ENCODE results near the gene TMEM201.

The TMEM201 gene

DNA sequence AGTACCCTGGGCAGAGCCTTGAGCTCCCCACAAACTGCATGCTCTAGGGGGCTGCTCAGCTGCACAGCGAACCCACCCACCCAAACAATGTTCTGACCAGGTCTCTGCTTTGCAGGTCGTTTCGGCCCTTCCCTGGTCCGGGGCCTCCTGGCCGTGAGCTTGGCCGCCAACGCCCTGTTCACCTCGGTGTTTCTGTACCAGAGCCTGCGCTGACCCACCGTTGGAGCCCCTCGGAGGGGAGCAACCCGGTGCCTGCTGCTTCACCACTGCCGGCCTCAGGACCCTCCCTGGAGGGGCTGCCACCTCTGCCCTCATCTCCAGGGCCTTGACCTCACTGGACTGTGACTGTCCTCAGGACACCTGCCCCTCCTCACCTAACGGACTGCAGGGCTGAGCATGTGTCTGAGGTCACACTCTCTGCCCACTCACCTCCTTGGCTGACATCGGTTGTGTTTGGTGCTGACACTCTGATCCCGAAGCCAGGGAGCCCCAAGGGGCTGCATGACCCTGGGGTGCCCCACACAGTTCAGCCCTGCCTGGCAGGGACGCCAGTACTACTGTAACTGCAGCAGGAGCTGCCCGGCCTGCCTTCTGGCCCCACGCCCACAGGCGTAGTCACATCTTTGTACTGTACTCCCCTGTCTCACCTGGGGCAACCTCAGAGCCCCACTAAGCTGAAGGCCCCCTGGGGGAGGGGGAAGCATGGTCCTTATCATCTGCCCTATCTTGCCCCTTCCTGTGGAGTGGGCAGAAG is 24.3 kb downstream of the TMEM201 start:
- no peak overlapping the region for H4K8ac ChIP-seq (ENCODE audit: low read depth, low read length)
- no peak overlapping the region for H3K9ac ChIP-seq (ENCODE audit: low read length)
- WGBS (ENCODE audit: extremely low coverage, insufficient coverage, low lambda C conversion rate), result no CpG with 5 or more reads among the region's 20 CpGs
- no peak overlapping the region for H3K56ac ChIP-seq (ENCODE audit: low read length)
- H3K18ac ChIP-seq (ENCODE audit: low read length), result no peak overlapping the region
- DNase-seq, result no peak
- no peak overlapping the region for H3K4ac ChIP-seq (ENCODE audit: low read depth, low read length)
- H2BK5ac ChIP-seq (ENCODE audit: low read length), result no peak overlapping the region
- H3K36me3 ChIP-seq (ENCODE audit: control insufficient read depth, insufficient read depth, low read length), result peaks cover 3% of the 10 kb centered on the region
- no peak overlapping the region for H4K5ac ChIP-seq (ENCODE audit: low read length)
- H3K4me3 ChIP-seq (ENCODE audit: low read length), result no peak overlapping the region
- H3K79me2 ChIP-seq (ENCODE audit: control insufficient read depth, insufficient read depth, low read length), result no peaks in the 10 kb centered on the region
- H3K4me2 ChIP-seq (ENCODE audit: low read length), result no peak overlapping the region
- no peaks in the 10 kb centered on the region for H3K4me1 ChIP-seq (ENCODE audit: control insufficient read depth, low read depth, low read length)
- no peak overlapping the region for H3K27ac ChIP-seq (ENCODE audit: low read depth, low read length)
- no peak overlapping the region for H2BK15ac ChIP-seq (replicated peaks; ENCODE audit: low read depth)
- H3K27me3 ChIP-seq (ENCODE audit: insufficient read depth, low read length, poor library complexity), result no peaks in the 10 kb centered on the region
- H2BK120ac ChIP-seq (ENCODE audit: low read depth, low read length), result no peak overlapping the region
- H3K79me1 ChIP-seq (ENCODE audit: low read length), result no peaks in the 10 kb centered on the region
- H3K23ac ChIP-seq (ENCODE audit: low read length), result no peak overlapping the region
- H2AK5ac ChIP-seq (ENCODE audit: low read length), result no peak overlapping the region

DNA sequence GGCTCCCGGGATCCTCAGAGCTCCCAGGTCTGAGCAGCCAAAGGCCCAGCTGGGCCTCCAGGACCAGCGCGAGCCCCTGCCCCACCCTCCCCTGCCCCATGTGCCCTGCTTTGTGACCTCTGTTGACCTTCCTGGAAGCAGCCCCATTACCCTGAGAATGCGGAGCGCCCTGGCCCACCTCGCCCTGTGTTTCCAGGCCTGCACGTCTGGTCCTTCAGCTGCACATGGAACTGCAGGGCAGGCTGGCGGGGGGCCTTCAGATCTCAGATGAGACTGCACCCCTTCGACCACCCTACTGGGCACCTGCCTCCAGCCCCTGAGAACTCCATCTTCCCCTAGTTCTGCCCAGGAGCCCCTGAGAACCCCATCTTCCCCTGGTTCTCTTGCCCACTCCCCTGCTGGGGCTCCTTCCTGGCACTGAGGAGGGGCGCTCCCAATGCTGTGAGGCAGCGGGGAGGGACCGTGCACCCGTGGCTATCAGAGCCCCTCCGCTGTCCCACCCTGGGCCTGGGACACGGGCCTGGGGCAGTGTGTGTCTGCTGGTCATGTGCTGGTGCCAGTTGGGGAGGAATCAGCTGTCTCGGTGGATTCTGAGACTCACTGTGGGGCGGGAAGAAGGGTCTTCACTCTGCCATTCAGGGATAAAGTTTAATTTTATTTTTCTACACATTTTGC is 25.1 kb downstream of the TMEM201 start:
- DNase-seq, result no peak
- Histone ChIP-seq H3K79me1 (ENCODE audit: low read length) (no peaks in the 10 kb centered on the region), H4K8ac (ENCODE audit: low read depth, low read length) (no peak overlapping the region), H3K4me1 (ENCODE audit: control insufficient read depth, low read depth, low read length) (no peaks in the 10 kb centered on the region), H2BK120ac (ENCODE audit: low read depth, low read length) (no peak overlapping the region), H3K36me3 (ENCODE audit: control insufficient read depth, insufficient read depth, low read length) (peaks cover 3% of the 10 kb centered on the region), H3K18ac (ENCODE audit: low read length) (no peak overlapping the region), H3K79me2 (ENCODE audit: control insufficient read depth, insufficient read depth, low read length) (no peaks in the 10 kb centered on the region), H3K27ac (ENCODE audit: low read depth, low read length) (no peak overlapping the region), H2AK5ac (ENCODE audit: low read length) (no peak overlapping the region), H2BK15ac (replicated peaks; ENCODE audit: low read depth) (no peak overlapping the region), H3K4me3 (ENCODE audit: low read length) (no peak overlapping the region), H3K4ac (ENCODE audit: low read depth, low read length) (no peak overlapping the region), H2BK5ac (ENCODE audit: low read length) (no peak overlapping the region), H3K27me3 (ENCODE audit: insufficient read depth, low read length, poor library complexity) (no peaks in the 10 kb centered on the region), H3K56ac (ENCODE audit: low read length) (no peak overlapping the region), H3K9ac (ENCODE audit: low read length) (no peak overlapping the region), H3K23ac (ENCODE audit: low read length) (no peak overlapping the region), H3K4me2 (ENCODE audit: low read length) (no peak overlapping the region), H4K5ac (ENCODE audit: low read length) (no peak overlapping the region)
- no CpG with 5 or more reads among the region's 17 CpGs for WGBS (ENCODE audit: extremely low coverage, insufficient coverage, low lambda C conversion rate)

DNA sequence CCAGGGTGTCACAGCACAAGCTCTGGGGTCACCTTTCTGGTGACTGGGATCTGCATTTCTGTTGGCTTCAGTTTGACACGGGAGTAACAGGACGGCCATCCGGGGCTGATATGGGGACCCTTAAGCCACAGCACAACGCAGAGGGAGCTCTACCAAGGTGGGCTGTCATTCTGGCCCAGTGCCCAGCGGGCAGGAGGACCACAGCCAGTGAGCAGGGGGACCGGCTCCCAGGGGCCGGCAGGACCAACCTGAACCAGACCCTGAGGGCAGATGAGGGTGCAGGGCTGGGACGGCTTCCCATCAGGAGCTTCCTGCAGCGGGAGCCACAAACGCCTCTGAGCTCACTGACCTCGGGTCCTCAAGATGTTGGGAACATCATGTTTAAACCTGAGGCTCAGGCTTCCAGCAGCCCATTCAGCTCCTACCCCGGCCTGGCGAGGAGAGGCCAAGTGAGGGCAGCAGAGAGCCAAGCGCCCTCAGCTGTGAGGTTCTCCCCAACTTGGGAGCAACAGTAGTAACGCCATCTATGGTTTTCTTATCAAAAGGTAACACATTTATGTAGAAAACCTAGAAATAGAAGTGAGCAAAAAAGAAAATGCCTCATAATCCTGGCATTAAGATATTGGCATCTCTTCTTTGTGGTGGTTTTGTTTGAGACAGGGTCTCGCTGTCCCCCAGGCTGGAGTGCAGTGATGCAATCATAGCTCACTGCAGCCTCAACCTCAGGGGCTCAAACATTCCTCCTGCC is 26.8 kb downstream of the TMEM201 start:
- H2BK15ac ChIP-seq (replicated peaks; ENCODE audit: low read depth), result no peak overlapping the region
- no peak overlapping the region for H3K4ac ChIP-seq (ENCODE audit: low read depth, low read length)
- H4K8ac ChIP-seq (ENCODE audit: low read depth, low read length), result no peak overlapping the region
- H3K18ac ChIP-seq (ENCODE audit: low read length), result no peak overlapping the region
- no peak overlapping the region for H3K4me3 ChIP-seq (ENCODE audit: low read length)
- H3K9ac ChIP-seq (ENCODE audit: low read length), result no peak overlapping the region
- no peak overlapping the region for H2BK5ac ChIP-seq (ENCODE audit: low read length)
- H3K27ac ChIP-seq (ENCODE audit: low read depth, low read length), result no peak overlapping the region
- DNase-seq, result peak; percentile 69
- WGBS (ENCODE audit: extremely low coverage, insufficient coverage, low lambda C conversion rate), result no CpG with 5 or more reads among the region's 16 CpGs
- H2BK120ac ChIP-seq (ENCODE audit: low read depth, low read length), result no peak overlapping the region
- no peaks in the 10 kb centered on the region for H3K79me2 ChIP-seq (ENCODE audit: control insufficient read depth, insufficient read depth, low read length)
- no peak overlapping the region for H3K4me2 ChIP-seq (ENCODE audit: low read length)
- H3K56ac ChIP-seq (ENCODE audit: low read length), result no peak overlapping the region
- H3K36me3 ChIP-seq (ENCODE audit: control insufficient read depth, insufficient read depth, low read length), result no peaks in the 10 kb centered on the region
- H3K23ac ChIP-seq (ENCODE audit: low read length), result no peak overlapping the region
- H4K5ac ChIP-seq (ENCODE audit: low read length), result no peak overlapping the region
- H2AK5ac ChIP-seq (ENCODE audit: low read length), result no peak overlapping the region
- no peaks in the 10 kb centered on the region for H3K4me1 ChIP-seq (ENCODE audit: control insufficient read depth, low read depth, low read length)
- no peaks in the 10 kb centered on the region for H3K27me3 ChIP-seq (ENCODE audit: insufficient read depth, low read length, poor library complexity)
- no peaks in the 10 kb centered on the region for H3K79me1 ChIP-seq (ENCODE audit: low read length)

DNA sequence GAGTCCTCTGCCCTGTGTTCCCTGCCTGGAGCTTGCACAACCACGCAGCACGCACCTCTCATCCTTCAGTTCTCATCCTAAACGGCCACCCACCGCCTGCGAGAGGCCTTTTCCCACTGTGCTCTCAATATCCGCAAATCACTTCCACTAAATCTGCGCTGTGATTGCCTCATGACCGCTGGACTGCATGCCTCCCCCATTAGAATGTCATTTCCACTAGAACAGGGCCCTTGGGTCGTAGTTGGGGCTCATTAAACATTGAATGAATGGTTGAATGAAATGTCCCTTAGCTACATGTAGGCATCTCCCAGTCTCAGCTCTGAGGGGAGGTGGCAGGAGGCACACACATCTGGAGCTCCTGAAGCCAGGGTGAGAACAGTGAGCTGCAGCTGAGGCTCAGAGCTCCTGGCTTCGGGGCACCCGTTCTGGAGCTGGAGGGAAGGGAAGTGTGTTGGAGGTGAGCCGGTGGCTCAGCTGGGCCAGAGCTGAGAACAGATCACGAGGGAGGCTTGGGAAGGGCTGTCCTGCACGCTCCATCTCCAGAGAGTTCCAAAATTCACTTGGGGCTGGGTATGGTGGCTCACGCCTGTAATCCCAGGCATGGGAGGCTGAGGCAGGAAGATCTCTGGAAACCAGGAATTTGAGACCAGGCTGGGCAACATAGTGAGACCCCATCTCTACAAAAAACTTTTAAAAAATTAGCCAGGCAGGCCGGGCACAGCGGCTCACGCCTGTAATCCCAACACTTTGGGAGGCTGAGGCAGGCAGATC is 30.4 kb downstream of the TMEM201 start:
- DNase-seq, result no peak
- no peak overlapping the region for H3K18ac ChIP-seq (ENCODE audit: low read length)
- no peak overlapping the region for H2BK120ac ChIP-seq (ENCODE audit: low read depth, low read length)
- H3K4ac ChIP-seq (ENCODE audit: low read depth, low read length), result no peak overlapping the region
- no peak overlapping the region for H3K4me2 ChIP-seq (ENCODE audit: low read length)
- H3K36me3 ChIP-seq (ENCODE audit: control insufficient read depth, insufficient read depth, low read length), result no peaks in the 10 kb centered on the region
- H2BK5ac ChIP-seq (ENCODE audit: low read length), result no peak overlapping the region
- no peak overlapping the region for H4K5ac ChIP-seq (ENCODE audit: low read length)
- H3K9ac ChIP-seq (ENCODE audit: low read length), result no peak overlapping the region
- H3K56ac ChIP-seq (ENCODE audit: low read length), result no peak overlapping the region
- no peak overlapping the region for H4K8ac ChIP-seq (ENCODE audit: low read depth, low read length)
- no peak overlapping the region for H2BK15ac ChIP-seq (replicated peaks; ENCODE audit: low read depth)
- no peaks in the 10 kb centered on the region for H3K79me2 ChIP-seq (ENCODE audit: control insufficient read depth, insufficient read depth, low read length)
- no peaks in the 10 kb centered on the region for H3K79me1 ChIP-seq (ENCODE audit: low read length)
- no peak overlapping the region for H2AK5ac ChIP-seq (ENCODE audit: low read length)
- H3K23ac ChIP-seq (ENCODE audit: low read length), result no peak overlapping the region
- H3K4me3 ChIP-seq (ENCODE audit: low read length), result no peak overlapping the region
- H3K27me3 ChIP-seq (ENCODE audit: insufficient read depth, low read length, poor library complexity), result no peaks in the 10 kb centered on the region
- H3K4me1 ChIP-seq (ENCODE audit: control insufficient read depth, low read depth, low read length), result no peaks in the 10 kb centered on the region
- H3K27ac ChIP-seq (ENCODE audit: low read depth, low read length), result no peak overlapping the region
- WGBS (ENCODE audit: extremely low coverage, insufficient coverage, low lambda C conversion rate), result no CpG with 5 or more reads among the region's 18 CpGs

DNA sequence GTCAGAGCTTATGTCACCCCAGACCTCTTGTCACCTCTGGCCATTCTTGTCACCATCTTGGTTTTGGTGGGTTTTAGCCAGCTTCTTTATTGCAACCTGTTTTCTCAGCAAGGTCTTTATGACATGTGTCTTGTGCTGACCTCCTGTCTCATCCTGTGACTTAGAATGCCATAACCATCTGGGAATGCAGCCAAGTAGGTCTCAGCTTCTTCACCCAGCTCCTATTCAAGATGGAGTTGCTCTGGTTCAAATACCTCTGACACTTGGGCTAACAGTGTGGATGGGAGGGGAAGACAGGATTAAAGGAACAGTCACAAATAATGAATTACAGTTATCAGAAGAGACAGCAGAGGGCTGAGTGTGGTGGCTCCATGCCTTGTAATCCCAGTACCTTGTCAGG is 32.3 kb downstream of the TMEM201 start:
- H2BK5ac ChIP-seq (ENCODE audit: low read length), result no peak overlapping the region
- no peaks in the 10 kb centered on the region for H3K79me2 ChIP-seq (ENCODE audit: control insufficient read depth, insufficient read depth, low read length)
- no peak overlapping the region for H2AK5ac ChIP-seq (ENCODE audit: low read length)
- H3K23ac ChIP-seq (ENCODE audit: low read length), result no peak overlapping the region
- no peak overlapping the region for H3K56ac ChIP-seq (ENCODE audit: low read length)
- H3K36me3 ChIP-seq (ENCODE audit: control insufficient read depth, insufficient read depth, low read length), result no peaks in the 10 kb centered on the region
- no peak overlapping the region for H3K27ac ChIP-seq (ENCODE audit: low read depth, low read length)
- no peak overlapping the region for H4K8ac ChIP-seq (ENCODE audit: low read depth, low read length)
- H3K18ac ChIP-seq (ENCODE audit: low read length), result no peak overlapping the region
- no peaks in the 10 kb centered on the region for H3K4me1 ChIP-seq (ENCODE audit: control insufficient read depth, low read depth, low read length)
- no peak overlapping the region for H2BK15ac ChIP-seq (replicated peaks; ENCODE audit: low read depth)
- H3K4ac ChIP-seq (ENCODE audit: low read depth, low read length), result no peak overlapping the region
- H3K4me2 ChIP-seq (ENCODE audit: low read length), result no peak overlapping the region
- no peak overlapping the region for H3K9ac ChIP-seq (ENCODE audit: low read length)
- H2BK120ac ChIP-seq (ENCODE audit: low read depth, low read length), result no peak overlapping the region
- H4K5ac ChIP-seq (ENCODE audit: low read length), result no peak overlapping the region
- DNase-seq, result no peak
- no peaks in the 10 kb centered on the region for H3K27me3 ChIP-seq (ENCODE audit: insufficient read depth, low read length, poor library complexity)
- H3K4me3 ChIP-seq (ENCODE audit: low read length), result no peak overlapping the region
- no peaks in the 10 kb centered on the region for H3K79me1 ChIP-seq (ENCODE audit: low read length)

Data from mesendoderm (in vitro differentiated cells).